H9 (cell line): ENCODE data around the gene XBP1. TPM values are rescaled to one million over a fixed set of nuclear protein-coding genes. Genes with fewer than 3 reads are reported as not detected.
A peak's percentile ranks its signal among the peaks of the same experiment; 100 is the strongest.

Experiments used
- DNase-seq: peaks from one replicate; pipeline ENCODE4 v3.0.0-alpha.2; 2017
- H2AFZ ChIP-seq: one replicate; pipeline ENCODE4 v1.6.1; 2013; ENCODE audit warnings: mild to moderate bottlenecking, low read length, control low read depth, moderate library complexity
- H2AK5ac ChIP-seq: 2 replicates; pipeline ENCODE4 v1.6.1; 2013; ENCODE audit warnings: low read length, control low read depth, mixed read lengths; ENCODE audit not compliant: insufficient read length
- H2BK120ac ChIP-seq: one replicate; pipeline ENCODE4 v1.6.1; 2013; ENCODE audit warnings: low read depth, mild to moderate bottlenecking, low read length, control low read depth, inconsistent platforms; ENCODE audit not compliant: poor library complexity, severe bottlenecking
- H2BK12ac ChIP-seq: 2 replicates; pipeline ENCODE4 v1.6.1; 2013; ENCODE audit warnings: low read length, control low read depth, mixed read lengths, low read depth; ENCODE audit not compliant: insufficient read length
- H2BK15ac ChIP-seq: 2 replicates; pipeline ENCODE4 v1.6.1; 2013; ENCODE audit warnings: low read depth, low read length, control low read depth
- H2BK20ac ChIP-seq: one replicate; pipeline ENCODE4 v1.6.1; 2013; ENCODE audit warnings: low read depth, mild to moderate bottlenecking, low read length, control low read depth, inconsistent platforms; ENCODE audit not compliant: poor library complexity, severe bottlenecking
- H2BK5ac ChIP-seq: 2 replicates; pipeline ENCODE4 v1.6.1; 2013; ENCODE audit warnings: low read length, control low read depth, mixed read lengths; ENCODE audit not compliant: insufficient read length
- H3K14ac ChIP-seq: 2 replicates; pipeline ENCODE4 v1.6.1; 2013; ENCODE audit warnings: low read length, control low read depth; ENCODE audit not compliant: insufficient read depth
- H3K18ac ChIP-seq: 2 replicates; pipeline ENCODE4 v1.6.1; 2013; ENCODE audit warnings: low read depth, mild to moderate bottlenecking, mixed read lengths, low read length, control low read depth; ENCODE audit not compliant: insufficient read length
- H3K23ac ChIP-seq: 2 replicates; pipeline ENCODE4 v1.6.1; 2013; ENCODE audit warnings: low read length, control low read depth, mixed read lengths, low read depth; ENCODE audit not compliant: insufficient read length
- H3K23me2 ChIP-seq: 2 replicates; pipeline ENCODE4 v1.6.1; 2013; ENCODE audit warnings: low read depth, mild to moderate bottlenecking, mixed read lengths, low read length, control low read depth; ENCODE audit not compliant: insufficient read length, poor library complexity, severe bottlenecking
- H3K27ac ChIP-seq: 2 replicates; pipeline ENCODE4 v1.5.1; 2013; ENCODE audit warnings: low read length, control low read depth, mixed read lengths, low read depth; ENCODE audit not compliant: insufficient read length
- H3K27me3 ChIP-seq: 2 replicates; pipeline ENCODE4 v1.6.1; 2013; ENCODE audit warnings: low read length, control low read depth, inconsistent platforms; ENCODE audit not compliant: insufficient read depth
- H3K4ac ChIP-seq: 2 replicates; pipeline ENCODE4 v1.6.1; 2013; ENCODE audit warnings: low read depth, mild to moderate bottlenecking, control low read depth, inconsistent platforms, low read length, moderate library complexity
- H3K4me1 ChIP-seq: 2 replicates; pipeline ENCODE4 v1.6.1; 2013; ENCODE audit warnings: low read length, control low read depth, inconsistent platforms; ENCODE audit not compliant: insufficient read depth
- H3K4me2 ChIP-seq: 2 replicates; pipeline ENCODE4 v1.6.1; 2013; ENCODE audit warnings: low read length, control low read depth, mixed read lengths; ENCODE audit not compliant: insufficient read length, insufficient read depth
- H3K56ac ChIP-seq: 2 replicates; pipeline ENCODE4 v1.6.1; 2013; ENCODE audit warnings: low read depth, mild to moderate bottlenecking, mixed read lengths, low read length, control low read depth; ENCODE audit not compliant: insufficient read length
- H3K79me1 ChIP-seq: 2 replicates; pipeline ENCODE4 v1.6.1; 2013; ENCODE audit warnings: low read depth, mild to moderate bottlenecking, moderate library complexity, low read length, control low read depth, inconsistent platforms; ENCODE audit not compliant: insufficient read depth, poor library complexity, severe bottlenecking
- H3K79me2 ChIP-seq: 2 replicates; pipeline ENCODE4 v1.6.1; 2013; ENCODE audit warnings: low read length, control low read depth, inconsistent platforms; ENCODE audit not compliant: insufficient read depth
- H3K9ac ChIP-seq: 2 replicates; pipeline ENCODE4 v1.6.1; 2013; ENCODE audit warnings: low read length, control low read depth, mixed read lengths; ENCODE audit not compliant: insufficient read length; ENCODE audit errors: extremely low read depth
- H3K9me3 ChIP-seq: one replicate; pipeline ENCODE4 v1.6.1; 2013; ENCODE audit warnings: low read depth, low read length, inconsistent platforms; ENCODE audit not compliant: control insufficient read depth
- H3T11ph ChIP-seq: one replicate; pipeline ENCODE4 v1.6.1; 2013; ENCODE audit warnings: mild to moderate bottlenecking, low read length, control low read depth, inconsistent platforms
- H4K20me1 ChIP-seq: one replicate; pipeline ENCODE4 v1.6.1; 2013; ENCODE audit not compliant: control insufficient read depth, insufficient read length, insufficient read depth
- H4K5ac ChIP-seq: 2 replicates; pipeline ENCODE4 v1.6.1; 2013; ENCODE audit warnings: low read depth, mild to moderate bottlenecking, mixed read lengths, low read length, control low read depth; ENCODE audit not compliant: insufficient read length
- H4K8ac ChIP-seq: replicated peaks from 2 replicates; pipeline ENCODE4 v1.6.1; 2013; ENCODE audit warnings: low read length, control low read depth, mixed read lengths, low read depth; ENCODE audit not compliant: insufficient read length
- H4K91ac ChIP-seq: 2 replicates; pipeline ENCODE4 v1.6.1; 2013; ENCODE audit warnings: low read depth, mild to moderate bottlenecking, moderate library complexity, mixed read lengths, low read length, control low read depth; ENCODE audit not compliant: insufficient read length
- H3K27ac Mint-ChIP-seq, 3 experiments: 2 replicates in 2 of 3; 3 replicates in 1 of 3; pipeline ENCODE4 v1.8.0; 2020 to 2021; ENCODE audit warnings: mixed read lengths in 3 of 3, mild to moderate bottlenecking in 1 of 3, moderate library complexity in 1 of 3
- H3K27me3 Mint-ChIP-seq: 2 replicates; pipeline ENCODE4 v1.8.0; 2021; ENCODE audit warnings: low read depth, mild to moderate bottlenecking, moderate library complexity, mixed read lengths
- H3K36me3 Mint-ChIP-seq, 3 experiments: 2 replicates in 2 of 3; 3 replicates in 1 of 3; pipeline ENCODE4 v1.8.0; 2020 to 2021; ENCODE audit warnings: low read depth in 3 of 3, mixed read lengths in 3 of 3; ENCODE audit not compliant: insufficient read depth in 1 of 3
- H3K4me1 Mint-ChIP-seq, 2 experiments: 2 replicates each; pipeline ENCODE4 v1.8.0; 2020; ENCODE audit warnings: mixed read lengths in 2 of 2
- H3K4me3 Mint-ChIP-seq, 2 experiments: 2 replicates in 1 of 2; 3 replicates in 1 of 2; pipeline ENCODE4 v1.8.0; 2020 to 2021; ENCODE audit warnings: mild to moderate bottlenecking in 2 of 2, mixed read lengths in 2 of 2, moderate library complexity in 1 of 2
- H3K9me3 Mint-ChIP-seq, 2 experiments: 2 replicates in 1 of 2; 3 replicates in 1 of 2; pipeline ENCODE4 v1.8.0; 2020; ENCODE audit warnings: mild to moderate bottlenecking in 2 of 2, mixed read lengths in 2 of 2, moderate library complexity in 1 of 2
- WGBS: extraction: QIAGEN DNeasy Blood & Tissue Kit; methylation state at CpG from one replicate; pipeline ENCODE4 v1.1.7; 2013; ENCODE audit warnings: missing lambda C conversion rate, low lambda C conversion rate, mixed read lengths; ENCODE audit not compliant: insufficient read length; ENCODE audit errors: extremely low coverage; 5-methylcytosine and 5-hydroxymethylcytosine counted together
- total RNA-seq: library from RNA; stranded (reverse); gene quantifications from 2 replicates; pipeline ENCODE4 v1.2.1, GENCODE V29; 2021
- TF ChIP-seq, protein P1 (sequence below): fragments of 200-600 bp; sonication (generic); conservative IDR thresholded peaks from 3 replicates; pipeline ENCODE4 v1.8.0; 2021; ENCODE audit warnings: antibody characterized with exemption, mild to moderate bottlenecking

The XBP1 gene
- total RNA-seq, 1 experiment from 2014 or later: 114 TPM

DNA sequence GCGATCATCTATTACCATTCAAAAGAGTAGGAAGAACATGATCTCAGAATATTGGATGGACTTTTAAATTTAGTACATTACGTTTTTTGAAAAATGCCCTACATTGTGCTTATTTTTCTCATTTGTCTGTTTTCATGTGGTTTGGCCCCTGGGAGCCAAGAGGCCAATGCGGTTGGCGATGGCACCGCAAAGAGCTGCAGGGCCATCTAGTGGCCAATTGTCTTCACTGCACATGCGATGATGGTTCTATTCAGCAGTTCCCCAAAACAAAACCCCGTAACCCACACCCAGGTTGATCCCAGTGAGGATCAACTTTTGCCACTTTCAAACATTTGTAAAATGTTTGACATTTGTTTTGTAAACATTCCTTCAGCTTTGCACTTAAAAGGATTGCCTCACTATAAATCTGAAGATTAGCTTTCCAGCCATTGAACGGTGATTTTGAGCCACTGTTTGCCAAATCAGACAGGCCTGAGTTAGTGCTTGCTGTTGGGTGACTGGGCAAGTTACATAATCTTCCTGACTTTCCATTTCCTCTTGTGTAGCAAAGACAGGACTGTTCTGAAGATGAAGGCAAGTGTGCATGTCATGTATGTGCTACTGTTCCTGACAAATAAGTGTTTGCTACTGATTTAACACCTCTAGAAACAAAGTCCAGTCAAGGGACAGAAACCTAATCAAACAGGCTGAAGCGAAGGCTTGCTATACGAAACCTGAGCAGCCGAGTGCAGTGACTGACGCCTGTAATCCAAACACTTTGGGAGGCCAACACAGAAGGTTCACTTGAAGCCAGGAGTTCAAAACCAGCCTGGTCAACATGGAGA lies 29.2 kb upstream of the XBP1 start:
- Histone ChIP-seq H4K5ac (no peak overlapping the region), H2BK5ac (no peak overlapping the region), H3T11ph (no peak overlapping the region), H3K27ac (no peak overlapping the region), H3K9ac (no peak overlapping the region), H3K9me3 (no peaks in the 10 kb centered on the region), H2AK5ac (no peak overlapping the region), H3K27me3 (no peaks in the 10 kb centered on the region), H3K56ac (no peak overlapping the region), H2BK12ac (no peak overlapping the region), H3K14ac (no peak overlapping the region), H3K4ac (no peak overlapping the region), H3K79me1 (no peaks in the 10 kb centered on the region), H4K20me1 (no peaks in the 10 kb centered on the region), H3K18ac (no peak overlapping the region), H4K91ac (no peak overlapping the region), H3K4me2 (no peak overlapping the region), H3K4me1 (no peaks in the 10 kb centered on the region), H2BK15ac (no peak overlapping the region), H3K79me2 (no peaks in the 10 kb centered on the region), H4K8ac (no peak overlapping the region), H3K23me2 (no peaks in the 10 kb centered on the region), H2BK20ac (no peak overlapping the region), H3K23ac (peak overlapping the region; percentile 52), H2AFZ (no peak overlapping the region), H2BK120ac (no peak overlapping the region)
- peak; percentile 68 for DNase-seq
- no CpG with 5 or more reads among the region's 12 CpGs for WGBS
- TF ChIP-seq, protein P1, sequence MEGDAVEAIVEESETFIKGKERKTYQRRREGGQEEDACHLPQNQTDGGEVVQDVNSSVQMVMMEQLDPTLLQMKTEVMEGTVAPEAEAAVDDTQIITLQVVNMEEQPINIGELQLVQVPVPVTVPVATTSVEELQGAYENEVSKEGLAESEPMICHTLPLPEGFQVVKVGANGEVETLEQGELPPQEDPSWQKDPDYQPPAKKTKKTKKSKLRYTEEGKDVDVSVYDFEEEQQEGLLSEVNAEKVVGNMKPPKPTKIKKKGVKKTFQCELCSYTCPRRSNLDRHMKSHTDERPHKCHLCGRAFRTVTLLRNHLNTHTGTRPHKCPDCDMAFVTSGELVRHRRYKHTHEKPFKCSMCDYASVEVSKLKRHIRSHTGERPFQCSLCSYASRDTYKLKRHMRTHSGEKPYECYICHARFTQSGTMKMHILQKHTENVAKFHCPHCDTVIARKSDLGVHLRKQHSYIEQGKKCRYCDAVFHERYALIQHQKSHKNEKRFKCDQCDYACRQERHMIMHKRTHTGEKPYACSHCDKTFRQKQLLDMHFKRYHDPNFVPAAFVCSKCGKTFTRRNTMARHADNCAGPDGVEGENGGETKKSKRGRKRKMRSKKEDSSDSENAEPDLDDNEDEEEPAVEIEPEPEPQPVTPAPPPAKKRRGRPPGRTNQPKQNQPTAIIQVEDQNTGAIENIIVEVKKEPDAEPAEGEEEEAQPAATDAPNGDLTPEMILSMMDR: peak; percentile 99
- Mint-ChIP-seq H3K4me3 (no peak overlapping the region), H3K4me1 (peaks cover 2 to 6% of the 10 kb centered on the region in 2 experiments; a peak in 3 of 4 replicates), H3K36me3 (peaks cover 0 to 7% (median 0%) of the 10 kb centered on the region in 3 experiments; a peak in 2 of 7 replicates), H3K27me3 (no peaks in the 10 kb centered on the region), H3K27ac (peak overlapping the region in 1 of 3 experiments; percentile 23; a peak in 1 of 7 replicates), H3K9me3 (no peaks in the 10 kb centered on the region)
